H9 (cell line): ENCODE measurements around the gene NUDT8. TPM values are rescaled to one million over a fixed set of nuclear protein-coding genes. Genes with fewer than 3 reads are reported as not detected.

Source experiments
- DNase-seq: peaks from one replicate; pipeline ENCODE4 v3.0.0-alpha.2; 2017
- H2AFZ ChIP-seq: one replicate; pipeline ENCODE4 v1.6.1; 2013; ENCODE audit warnings: mild to moderate bottlenecking, low read length, control low read depth, moderate library complexity
- H2AK5ac ChIP-seq: 2 replicates; pipeline ENCODE4 v1.6.1; 2013; ENCODE audit warnings: low read length, control low read depth, mixed read lengths; ENCODE audit not compliant: insufficient read length
- H2BK120ac ChIP-seq: one replicate; pipeline ENCODE4 v1.6.1; 2013; ENCODE audit warnings: low read depth, mild to moderate bottlenecking, low read length, control low read depth, inconsistent platforms; ENCODE audit not compliant: poor library complexity, severe bottlenecking
- H2BK12ac ChIP-seq: 2 replicates; pipeline ENCODE4 v1.6.1; 2013; ENCODE audit warnings: low read length, control low read depth, mixed read lengths, low read depth; ENCODE audit not compliant: insufficient read length
- H2BK15ac ChIP-seq: 2 replicates; pipeline ENCODE4 v1.6.1; 2013; ENCODE audit warnings: low read depth, low read length, control low read depth
- H2BK20ac ChIP-seq: one replicate; pipeline ENCODE4 v1.6.1; 2013; ENCODE audit warnings: low read depth, mild to moderate bottlenecking, low read length, control low read depth, inconsistent platforms; ENCODE audit not compliant: poor library complexity, severe bottlenecking
- H2BK5ac ChIP-seq: 2 replicates; pipeline ENCODE4 v1.6.1; 2013; ENCODE audit warnings: low read length, control low read depth, mixed read lengths; ENCODE audit not compliant: insufficient read length
- H3K14ac ChIP-seq: 2 replicates; pipeline ENCODE4 v1.6.1; 2013; ENCODE audit warnings: low read length, control low read depth; ENCODE audit not compliant: insufficient read depth
- H3K18ac ChIP-seq: 2 replicates; pipeline ENCODE4 v1.6.1; 2013; ENCODE audit warnings: low read depth, mild to moderate bottlenecking, mixed read lengths, low read length, control low read depth; ENCODE audit not compliant: insufficient read length
- H3K23ac ChIP-seq: 2 replicates; pipeline ENCODE4 v1.6.1; 2013; ENCODE audit warnings: low read length, control low read depth, mixed read lengths, low read depth; ENCODE audit not compliant: insufficient read length
- H3K23me2 ChIP-seq: 2 replicates; pipeline ENCODE4 v1.6.1; 2013; ENCODE audit warnings: low read depth, mild to moderate bottlenecking, mixed read lengths, low read length, control low read depth; ENCODE audit not compliant: insufficient read length, poor library complexity, severe bottlenecking
- H3K27ac ChIP-seq: 2 replicates; pipeline ENCODE4 v1.5.1; 2013; ENCODE audit warnings: low read length, control low read depth, mixed read lengths, low read depth; ENCODE audit not compliant: insufficient read length
- H3K27me3 ChIP-seq: 2 replicates; pipeline ENCODE4 v1.6.1; 2013; ENCODE audit warnings: low read length, control low read depth, inconsistent platforms; ENCODE audit not compliant: insufficient read depth
- H3K4ac ChIP-seq: 2 replicates; pipeline ENCODE4 v1.6.1; 2013; ENCODE audit warnings: low read depth, mild to moderate bottlenecking, control low read depth, inconsistent platforms, low read length, moderate library complexity
- H3K4me1 ChIP-seq: 2 replicates; pipeline ENCODE4 v1.6.1; 2013; ENCODE audit warnings: low read length, control low read depth, inconsistent platforms; ENCODE audit not compliant: insufficient read depth
- H3K4me2 ChIP-seq: 2 replicates; pipeline ENCODE4 v1.6.1; 2013; ENCODE audit warnings: low read length, control low read depth, mixed read lengths; ENCODE audit not compliant: insufficient read length, insufficient read depth
- H3K56ac ChIP-seq: 2 replicates; pipeline ENCODE4 v1.6.1; 2013; ENCODE audit warnings: low read depth, mild to moderate bottlenecking, mixed read lengths, low read length, control low read depth; ENCODE audit not compliant: insufficient read length
- H3K79me1 ChIP-seq: 2 replicates; pipeline ENCODE4 v1.6.1; 2013; ENCODE audit warnings: low read depth, mild to moderate bottlenecking, moderate library complexity, low read length, control low read depth, inconsistent platforms; ENCODE audit not compliant: insufficient read depth, poor library complexity, severe bottlenecking
- H3K79me2 ChIP-seq: 2 replicates; pipeline ENCODE4 v1.6.1; 2013; ENCODE audit warnings: low read length, control low read depth, inconsistent platforms; ENCODE audit not compliant: insufficient read depth
- H3K9ac ChIP-seq: 2 replicates; pipeline ENCODE4 v1.6.1; 2013; ENCODE audit warnings: low read length, control low read depth, mixed read lengths; ENCODE audit not compliant: insufficient read length; ENCODE audit errors: extremely low read depth
- H3K9me3 ChIP-seq: one replicate; pipeline ENCODE4 v1.6.1; 2013; ENCODE audit warnings: low read depth, low read length, inconsistent platforms; ENCODE audit not compliant: control insufficient read depth
- H3T11ph ChIP-seq: one replicate; pipeline ENCODE4 v1.6.1; 2013; ENCODE audit warnings: mild to moderate bottlenecking, low read length, control low read depth, inconsistent platforms
- H4K20me1 ChIP-seq: one replicate; pipeline ENCODE4 v1.6.1; 2013; ENCODE audit not compliant: control insufficient read depth, insufficient read length, insufficient read depth
- H4K5ac ChIP-seq: 2 replicates; pipeline ENCODE4 v1.6.1; 2013; ENCODE audit warnings: low read depth, mild to moderate bottlenecking, mixed read lengths, low read length, control low read depth; ENCODE audit not compliant: insufficient read length
- H4K8ac ChIP-seq: replicated peaks from 2 replicates; pipeline ENCODE4 v1.6.1; 2013; ENCODE audit warnings: low read length, control low read depth, mixed read lengths, low read depth; ENCODE audit not compliant: insufficient read length
- H4K91ac ChIP-seq: 2 replicates; pipeline ENCODE4 v1.6.1; 2013; ENCODE audit warnings: low read depth, mild to moderate bottlenecking, moderate library complexity, mixed read lengths, low read length, control low read depth; ENCODE audit not compliant: insufficient read length
- H3K27ac Mint-ChIP-seq, 3 experiments: 2 replicates in 2 of 3; 3 replicates in 1 of 3; pipeline ENCODE4 v1.8.0; 2020 to 2021; ENCODE audit warnings: mixed read lengths in 3 of 3, mild to moderate bottlenecking in 1 of 3, moderate library complexity in 1 of 3
- H3K27me3 Mint-ChIP-seq: 2 replicates; pipeline ENCODE4 v1.8.0; 2021; ENCODE audit warnings: low read depth, mild to moderate bottlenecking, moderate library complexity, mixed read lengths
- H3K36me3 Mint-ChIP-seq, 3 experiments: 2 replicates in 2 of 3; 3 replicates in 1 of 3; pipeline ENCODE4 v1.8.0; 2020 to 2021; ENCODE audit warnings: low read depth in 3 of 3, mixed read lengths in 3 of 3; ENCODE audit not compliant: insufficient read depth in 1 of 3
- H3K4me1 Mint-ChIP-seq, 2 experiments: 2 replicates each; pipeline ENCODE4 v1.8.0; 2020; ENCODE audit warnings: mixed read lengths in 2 of 2
- H3K4me3 Mint-ChIP-seq, 2 experiments: 2 replicates in 1 of 2; 3 replicates in 1 of 2; pipeline ENCODE4 v1.8.0; 2020 to 2021; ENCODE audit warnings: mild to moderate bottlenecking in 2 of 2, mixed read lengths in 2 of 2, moderate library complexity in 1 of 2
- H3K9me3 Mint-ChIP-seq, 2 experiments: 2 replicates in 1 of 2; 3 replicates in 1 of 2; pipeline ENCODE4 v1.8.0; 2020; ENCODE audit warnings: mild to moderate bottlenecking in 2 of 2, mixed read lengths in 2 of 2, moderate library complexity in 1 of 2
- WGBS: extraction: QIAGEN DNeasy Blood & Tissue Kit; methylation state at CpG from one replicate; pipeline ENCODE4 v1.1.7; 2013; ENCODE audit warnings: missing lambda C conversion rate, low lambda C conversion rate, mixed read lengths; ENCODE audit not compliant: insufficient read length; ENCODE audit errors: extremely low coverage; 5-methylcytosine and 5-hydroxymethylcytosine counted together
- total RNA-seq: library from RNA; stranded (reverse); gene quantifications from 2 replicates; pipeline ENCODE4 v1.2.1, GENCODE V29; 2021
- TF ChIP-seq, protein P1 (sequence below): fragments of 200-600 bp; sonication (generic); conservative IDR thresholded peaks from 3 replicates; pipeline ENCODE4 v1.8.0; 2021; ENCODE audit warnings: antibody characterized with exemption, mild to moderate bottlenecking

The NUDT8 gene
- total RNA-seq, 1 experiment from 2014 or later: 6.5 TPM

DNA sequence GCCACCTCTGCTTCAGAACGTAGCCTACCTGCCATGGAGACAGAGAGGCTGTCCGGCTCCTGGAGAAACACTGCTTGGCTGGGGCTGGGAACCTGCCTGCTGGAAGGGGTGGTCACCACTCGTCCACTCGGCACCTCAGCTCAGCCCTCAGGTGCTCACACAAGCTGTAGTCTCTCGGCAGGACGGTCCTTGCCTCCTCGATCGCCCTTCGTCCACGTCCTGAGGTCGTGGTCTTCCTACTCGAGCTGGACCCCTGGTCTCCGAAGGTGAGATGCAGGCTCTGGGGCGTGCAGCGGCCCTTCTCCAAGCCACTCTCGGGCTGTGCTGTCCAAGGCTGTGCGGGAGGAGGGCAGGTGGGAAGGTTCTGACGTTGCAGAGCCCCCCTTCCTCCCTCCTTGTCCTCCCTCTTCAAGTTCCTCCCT, 9.7 kb upstream of the NUDT8 start, which contains the start of gene TBX10:
Gene TBX10, minus strand, starts transcription at position 326 of the 422 bp plus-strand sequence. Its CDS starts 291 bp downstream, at position 35.
- no peaks in the 10 kb centered on the region; a peak in 1 of 7 replicates for H3K36me3 Mint-ChIP-seq
- H2BK120ac ChIP-seq: no peak within 1 kb of the TSS
- H3K4ac ChIP-seq: no peak within 1 kb of the TSS
- H3K79me2 ChIP-seq: no peaks in the 10 kb centered on the region
- peak; percentile 28 for DNase-seq
- H2BK20ac ChIP-seq: no peak within 1 kb of the TSS
- no peak within 1 kb of the TSS for H3K18ac ChIP-seq
- no peak within 1 kb of the TSS for H2BK15ac ChIP-seq
- H3K4me2 ChIP-seq: no peak within 1 kb of the TSS
- no CpG with 5 or more reads among the region's 18 CpGs for WGBS
- peaks cover 6 to 10% of the 10 kb centered on the region in 2 experiments; a peak in 3 of 4 replicates for H3K4me1 Mint-ChIP-seq
- no peaks in the 10 kb centered on the region for H3K4me1 ChIP-seq
- H3K27me3 ChIP-seq: peaks cover 7% of the 10 kb centered on the region; the same call in 1 of the 2 replicates
- peaks cover 0 to 4% of the 10 kb centered on the region in 2 experiments; a peak in 2 of 5 replicates for H3K9me3 Mint-ChIP-seq
- no peak within 1 kb of the TSS for H3K56ac ChIP-seq
- H2BK12ac ChIP-seq: no peak within 1 kb of the TSS
- no peak within 1 kb of the TSS for H3K4me3 Mint-ChIP-seq
- TF ChIP-seq, protein P1, sequence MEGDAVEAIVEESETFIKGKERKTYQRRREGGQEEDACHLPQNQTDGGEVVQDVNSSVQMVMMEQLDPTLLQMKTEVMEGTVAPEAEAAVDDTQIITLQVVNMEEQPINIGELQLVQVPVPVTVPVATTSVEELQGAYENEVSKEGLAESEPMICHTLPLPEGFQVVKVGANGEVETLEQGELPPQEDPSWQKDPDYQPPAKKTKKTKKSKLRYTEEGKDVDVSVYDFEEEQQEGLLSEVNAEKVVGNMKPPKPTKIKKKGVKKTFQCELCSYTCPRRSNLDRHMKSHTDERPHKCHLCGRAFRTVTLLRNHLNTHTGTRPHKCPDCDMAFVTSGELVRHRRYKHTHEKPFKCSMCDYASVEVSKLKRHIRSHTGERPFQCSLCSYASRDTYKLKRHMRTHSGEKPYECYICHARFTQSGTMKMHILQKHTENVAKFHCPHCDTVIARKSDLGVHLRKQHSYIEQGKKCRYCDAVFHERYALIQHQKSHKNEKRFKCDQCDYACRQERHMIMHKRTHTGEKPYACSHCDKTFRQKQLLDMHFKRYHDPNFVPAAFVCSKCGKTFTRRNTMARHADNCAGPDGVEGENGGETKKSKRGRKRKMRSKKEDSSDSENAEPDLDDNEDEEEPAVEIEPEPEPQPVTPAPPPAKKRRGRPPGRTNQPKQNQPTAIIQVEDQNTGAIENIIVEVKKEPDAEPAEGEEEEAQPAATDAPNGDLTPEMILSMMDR: no peak
- H4K5ac ChIP-seq: no peak within 1 kb of the TSS
- H3K27ac ChIP-seq: no peak within 1 kb of the TSS
- no peaks in the 10 kb centered on the region for H3K79me1 ChIP-seq
- no peak within 1 kb of the TSS for H2AFZ ChIP-seq
- no peak within 1 kb of the TSS for H3K23ac ChIP-seq
- H3K27ac Mint-ChIP-seq: no peak within 1 kb of the TSS; a peak in 1 of 7 replicates
- H2AK5ac ChIP-seq: no peak within 1 kb of the TSS
- no peaks in the 10 kb centered on the region for H3K9me3 ChIP-seq
- H3T11ph ChIP-seq: no peak within 1 kb of the TSS
- H3K23me2 ChIP-seq: no peaks in the 10 kb centered on the region
- H3K27me3 Mint-ChIP-seq: peaks cover 54% of the 10 kb centered on the region
- no peak within 1 kb of the TSS; the same call in 1 of the 2 replicates for H3K14ac ChIP-seq
- H4K8ac ChIP-seq: no peak within 1 kb of the TSS
- no peak within 1 kb of the TSS for H3K9ac ChIP-seq
- no peak within 1 kb of the TSS for H2BK5ac ChIP-seq
- no peaks in the 10 kb centered on the region for H4K20me1 ChIP-seq
- H4K91ac ChIP-seq: no peak within 1 kb of the TSS
